Small intestine (tissue), 7 donors: ENCODE results near the gene CCDC63. TPM values are rescaled to one million over a fixed set of nuclear protein-coding genes. Genes with fewer than 3 reads are reported as not detected.

Experiments used
- DNase-seq, 2 donors: peaks; one replicate each; pipeline versions ENCODE4 v3.0.0 to v3.0.0-alpha.2; 2013
- FAIRE-seq: peaks from 2 replicates; lab custom pipeline; 2012; peaks lifted over from hg19 to GRCh38; lab: Jason Lieb, UNC
- H3K27ac ChIP-seq, 3 donors: one replicate each; pipeline ENCODE4 v1.5.1; 2013; ENCODE audit warnings: low read length in 2 of 3, mild to moderate bottlenecking in 2 of 3, control low read depth in 1 of 3, inconsistent platforms in 1 of 3, low read depth in 1 of 3, moderate library complexity in 1 of 3
- H3K27me3 ChIP-seq, 3 donors: one replicate each; pipeline ENCODE4 v1.6.1; 2013; ENCODE audit warnings: low read length in 3 of 3, inconsistent platforms in 1 of 3; ENCODE audit not compliant: control insufficient read depth in 3 of 3, insufficient read depth in 3 of 3
- H3K36me3 ChIP-seq, 3 donors: one replicate each; pipeline ENCODE4 v1.6.1; 2013; ENCODE audit warnings: low read length in 3 of 3, inconsistent platforms in 1 of 3, low read depth in 1 of 3, mild to moderate bottlenecking in 1 of 3, moderate library complexity in 1 of 3; ENCODE audit not compliant: control insufficient read depth in 3 of 3, insufficient read depth in 2 of 3
- H3K4me1 ChIP-seq, 3 donors: one replicate each; pipeline ENCODE4 v1.6.1; 2013; ENCODE audit warnings: low read length in 2 of 3, inconsistent platforms in 1 of 3, low read depth in 1 of 3, mild to moderate bottlenecking in 1 of 3, moderate library complexity in 1 of 3; ENCODE audit not compliant: control insufficient read depth in 3 of 3, insufficient read depth in 2 of 3
- H3K4me3 ChIP-seq, 3 donors: one replicate each; pipeline ENCODE4 v1.5.1; 2013; ENCODE audit warnings: low read length in 3 of 3, control low read depth in 1 of 3, inconsistent platforms in 1 of 3, low read depth in 1 of 3, mild to moderate bottlenecking in 1 of 3, moderate library complexity in 1 of 3
- H3K9me3 ChIP-seq, 2 donors: one replicate each; pipeline ENCODE4 v1.6.1; 2013; ENCODE audit warnings: low read depth in 1 of 2, low read length in 1 of 2; ENCODE audit not compliant: control insufficient read depth in 2 of 2, insufficient read depth in 1 of 2
- WGBS, 3 donors: extraction: QIAGEN DNeasy Blood & Tissue Kit; methylation state at CpG; one replicate each; pipeline ENCODE4 v1.1.7; 2013; 5-methylcytosine and 5-hydroxymethylcytosine counted together
- polyA plus RNA-seq, 4 donors: library from polyadenylated mRNA; stranded (reverse) in 3 of 4; unstranded in 1 of 4; fragments of 200-250 nt in 3 of 4; fragments of 120-200 nt in 1 of 4; gene quantifications; one replicate each; pipeline versions ENCODE4 v1.2.1 to v1.2.3, GENCODE V29; 2013
- donor health status: healthy with polysubstance abuse.
- donor health status: control.
- donor health status: control.
- donor health status: Bipolar disorder and iron deficiency.
- donor health status: healthy.

Gene CCDC63
- polyA plus RNA-seq, 4 donors, result not detected

DNA sequence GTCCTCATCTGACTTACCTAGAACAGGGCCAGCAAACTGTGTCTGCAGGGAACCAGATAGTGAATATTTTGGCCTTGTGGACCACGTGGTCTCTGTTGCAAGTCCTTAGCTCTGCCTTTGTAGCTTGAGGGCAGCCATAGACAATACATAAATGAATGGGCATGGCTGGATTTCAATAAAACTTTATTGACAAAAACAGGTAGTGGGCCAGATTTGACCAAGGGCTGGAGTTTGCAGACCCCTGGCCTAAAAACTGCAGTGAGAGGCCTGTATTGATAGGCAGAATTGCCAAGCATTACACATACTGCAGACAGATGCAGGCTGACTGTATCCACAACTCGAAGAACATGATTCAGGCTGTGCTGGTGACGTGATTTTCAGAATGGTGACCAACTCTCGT, 25.3 kb downstream of the CCDC63 start:
- DNase-seq (no peak), FAIRE-seq (no peak)
- Histone ChIP-seq H3K4me3 (no peak overlapping the region), H3K27me3 (peaks cover 0 to 4% (median 0%) of the 10 kb centered on the region in 3 donors), H3K4me1 (no peaks in the 10 kb centered on the region), H3K27ac (no peak overlapping the region), H3K36me3 (no peaks in the 10 kb centered on the region), H3K9me3 (no peaks in the 10 kb centered on the region)
- WGBS, 3 donors, result 55 to 74% (median 57%) methylated on average over 4 of the region's 4 CpGs

DNA sequence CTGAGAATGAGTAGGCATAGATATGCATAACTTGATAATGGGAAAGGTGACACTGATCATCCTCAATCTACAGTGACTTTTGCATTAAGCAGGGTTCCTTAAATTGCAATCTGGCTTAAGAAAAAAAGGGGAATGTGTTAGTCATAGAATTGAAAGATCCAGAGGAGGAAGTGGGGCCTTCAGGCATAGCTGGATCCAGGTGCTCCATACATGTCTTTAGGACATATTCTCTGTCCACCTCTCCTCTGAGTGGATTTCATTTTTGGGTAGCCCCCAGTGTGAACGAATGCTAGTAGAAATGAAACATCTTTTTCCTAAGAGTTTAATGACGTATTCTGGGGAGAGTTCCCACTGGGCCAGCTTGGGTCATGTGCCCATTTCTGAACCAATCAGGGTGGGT, 27.6 kb downstream of the CCDC63 start:
- peaks cover 0 to 4% (median 0%) of the 10 kb centered on the region in 3 donors for H3K27me3 ChIP-seq
- WGBS, 3 donors, result 80 to 84% (median 80%) methylated on average over 2 of the region's 2 CpGs
- FAIRE-seq (no peak), DNase-seq (no peak)
- no peaks in the 10 kb centered on the region for H3K4me1 ChIP-seq
- H3K27ac ChIP-seq, result no peak overlapping the region
- H3K4me3 ChIP-seq, result no peak overlapping the region
- no peaks in the 10 kb centered on the region for H3K9me3 ChIP-seq
- no peaks in the 10 kb centered on the region for H3K36me3 ChIP-seq

DNA sequence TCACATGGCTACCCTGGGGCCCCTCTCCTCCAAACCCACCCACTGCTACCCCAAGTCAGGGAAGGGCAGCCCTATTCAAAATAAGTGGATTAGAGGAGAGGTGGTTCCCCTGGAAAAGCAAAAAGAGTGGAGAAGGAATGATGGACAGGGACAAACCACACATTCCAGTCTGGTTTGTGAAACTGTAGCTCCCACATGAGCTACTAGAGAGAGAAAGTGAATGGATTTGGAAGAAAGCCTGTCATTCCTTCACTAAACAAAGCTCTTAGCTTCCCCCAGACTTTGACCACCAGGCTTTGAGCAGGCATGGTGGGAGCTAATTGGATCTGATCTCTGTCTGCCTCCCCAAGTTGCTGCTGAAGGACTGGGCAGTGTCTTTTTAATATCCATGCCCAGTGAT, 28.0 kb downstream of the CCDC63 start:
- Histone ChIP-seq H3K9me3 (no peaks in the 10 kb centered on the region), H3K4me1 (no peaks in the 10 kb centered on the region), H3K36me3 (no peaks in the 10 kb centered on the region), H3K27me3 (peaks cover 0 to 4% (median 0%) of the 10 kb centered on the region in 3 donors), H3K4me3 (no peak overlapping the region), H3K27ac (no peak overlapping the region)
- FAIRE-seq (no peak), DNase-seq (no peak)

DNA sequence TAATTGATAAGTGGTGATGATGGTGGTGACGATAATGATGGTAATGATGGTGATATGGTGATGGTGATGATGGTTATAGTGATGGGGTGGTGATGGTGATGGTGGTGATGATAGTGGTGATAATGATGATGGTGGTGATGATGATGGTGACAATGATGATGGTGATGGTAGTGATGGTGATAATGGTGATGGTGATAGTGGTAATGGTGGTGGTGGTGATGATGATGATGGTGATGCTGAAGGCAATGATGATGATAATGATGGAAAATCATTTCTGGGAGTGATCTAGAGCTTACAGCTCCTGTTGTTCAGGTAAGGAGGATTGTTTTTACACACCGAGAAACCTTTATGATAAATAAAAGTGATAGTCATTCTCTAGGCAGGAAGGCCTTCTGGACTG, 33.9 kb downstream of the CCDC63 start:
- Histone ChIP-seq H3K9me3 (no peaks in the 10 kb centered on the region), H3K4me3 (no peak overlapping the region), H3K4me1 (no peaks in the 10 kb centered on the region), H3K36me3 (no peaks in the 10 kb centered on the region), H3K27ac (no peak overlapping the region), H3K27me3 (no peaks in the 10 kb centered on the region)
- FAIRE-seq (no peak), DNase-seq (no peak)
- WGBS, 3 donors, result 87 to 92% (median 88%) methylated on average over 2 of the region's 2 CpGs

DNA sequence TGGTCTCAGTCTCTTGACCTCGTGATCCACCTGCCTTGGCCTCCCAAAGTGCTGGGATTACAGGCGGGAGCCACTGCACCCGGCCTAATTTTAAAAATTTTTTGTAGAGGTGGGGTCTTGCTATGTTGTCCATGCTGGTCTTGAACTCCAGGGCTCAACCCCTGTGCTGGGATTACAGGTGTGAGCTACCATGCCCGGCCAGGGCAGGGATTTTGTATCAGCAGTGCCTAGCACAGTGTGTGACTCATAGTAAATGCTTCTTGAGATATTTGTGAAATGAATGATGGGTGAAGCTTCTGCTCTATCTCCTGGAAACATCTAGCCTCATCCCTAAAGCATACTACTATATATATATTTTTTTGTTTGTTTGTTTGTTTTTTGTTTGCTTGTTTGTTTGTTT, 36.5 kb downstream of the CCDC63 start:
- WGBS, 3 donors, result 78 to 87% (median 79%) methylated on average over 4 of the region's 4 CpGs
- FAIRE-seq (no peak), DNase-seq (no peak)
- Histone ChIP-seq H3K27ac (no peak overlapping the region), H3K27me3 (no peaks in the 10 kb centered on the region), H3K9me3 (no peaks in the 10 kb centered on the region), H3K36me3 (no peaks in the 10 kb centered on the region), H3K4me1 (no peaks in the 10 kb centered on the region), H3K4me3 (no peak overlapping the region)

DNA sequence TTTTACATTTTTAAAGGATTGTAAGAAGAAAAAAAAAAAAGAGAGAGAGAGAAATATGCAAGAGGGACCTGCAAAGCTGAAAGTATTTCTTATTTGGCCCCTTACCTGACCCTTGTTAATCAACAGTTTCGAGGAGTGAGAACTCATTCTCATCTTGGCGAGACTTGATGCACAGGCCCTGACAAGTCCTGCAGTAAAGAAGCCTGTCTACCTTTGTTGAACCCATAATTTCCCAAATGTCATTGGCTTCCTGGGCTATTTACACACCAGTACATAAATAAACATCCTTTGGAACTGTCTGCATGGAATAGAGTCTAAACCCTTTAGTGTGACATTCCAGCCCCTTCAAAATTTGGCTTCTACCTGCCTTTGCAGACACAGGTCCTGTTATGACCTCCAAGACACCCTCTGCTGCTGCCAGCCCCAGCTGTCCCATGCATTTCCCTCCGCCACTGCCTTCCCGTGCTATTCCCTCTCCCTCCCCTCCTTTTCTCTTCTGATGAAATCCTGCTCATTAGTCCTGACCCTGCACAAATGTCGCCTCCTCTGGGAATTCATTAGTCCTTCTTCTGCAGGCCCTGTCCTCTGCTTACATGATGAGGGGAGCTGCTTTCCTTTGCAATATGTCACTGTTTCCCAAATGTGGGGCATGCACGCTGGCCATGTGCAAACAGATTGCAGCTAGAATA, 38.5 kb downstream of the CCDC63 start:
- 69 to 86% (median 75%) methylated on average over 6 of the region's 6 CpGs for WGBS, 3 donors
- no peaks in the 10 kb centered on the region for H3K27me3 ChIP-seq
- H3K4me3 ChIP-seq, result no peak overlapping the region
- H3K4me1 ChIP-seq, result no peaks in the 10 kb centered on the region
- no peak for FAIRE-seq
- H3K9me3 ChIP-seq, result no peaks in the 10 kb centered on the region
- H3K36me3 ChIP-seq, result no peaks in the 10 kb centered on the region
- no peak for DNase-seq
- H3K27ac ChIP-seq, result no peak overlapping the region

DNA sequence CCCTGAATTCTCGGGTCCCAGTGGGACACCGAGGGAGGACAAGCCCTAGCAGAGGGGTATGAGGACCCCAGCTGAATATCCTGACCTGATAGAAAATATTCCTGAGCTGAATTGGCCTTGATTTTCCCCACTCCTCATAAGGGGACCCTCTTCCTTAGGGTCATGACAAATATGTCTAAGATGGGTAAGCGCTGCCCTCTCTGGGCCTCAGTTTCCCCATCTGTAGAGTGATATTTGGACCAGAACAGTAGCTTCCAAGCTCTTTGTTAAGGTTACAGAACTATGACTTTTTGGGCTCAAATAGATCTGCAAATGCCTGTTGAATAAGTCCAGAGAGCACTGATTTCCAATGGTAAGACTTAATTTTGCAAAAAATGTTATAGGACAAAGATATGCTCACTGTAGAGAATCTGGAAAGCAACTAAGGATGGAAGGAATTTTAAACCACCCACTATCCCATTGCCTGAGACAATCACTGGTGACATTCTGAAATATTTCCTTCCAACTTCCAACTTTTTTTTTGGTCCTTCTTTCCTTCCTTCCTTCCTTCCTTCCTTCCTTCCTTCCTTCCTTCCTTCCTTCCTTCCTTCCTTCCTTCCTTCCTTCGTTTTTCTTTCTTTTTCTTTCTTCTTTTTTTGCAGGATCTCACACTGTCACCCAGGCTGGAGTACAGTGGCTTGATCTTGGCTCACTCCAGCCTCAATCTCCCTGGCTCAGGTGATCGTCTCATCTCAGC, 41.6 kb downstream of the CCDC63 start:
- Histone ChIP-seq H3K36me3 (no peaks in the 10 kb centered on the region), H3K27me3 (peaks cover 0 to 3% (median 0%) of the 10 kb centered on the region in 3 donors), H3K9me3 (no peaks in the 10 kb centered on the region), H3K27ac (no peak overlapping the region), H3K4me1 (no peaks in the 10 kb centered on the region), H3K4me3 (no peak overlapping the region)
- FAIRE-seq (no peak), DNase-seq (no peak)
- 33 to 42% (median 36%) methylated on average over 4 to 5 of the region's 5 CpGs for WGBS, 3 donors

DNA sequence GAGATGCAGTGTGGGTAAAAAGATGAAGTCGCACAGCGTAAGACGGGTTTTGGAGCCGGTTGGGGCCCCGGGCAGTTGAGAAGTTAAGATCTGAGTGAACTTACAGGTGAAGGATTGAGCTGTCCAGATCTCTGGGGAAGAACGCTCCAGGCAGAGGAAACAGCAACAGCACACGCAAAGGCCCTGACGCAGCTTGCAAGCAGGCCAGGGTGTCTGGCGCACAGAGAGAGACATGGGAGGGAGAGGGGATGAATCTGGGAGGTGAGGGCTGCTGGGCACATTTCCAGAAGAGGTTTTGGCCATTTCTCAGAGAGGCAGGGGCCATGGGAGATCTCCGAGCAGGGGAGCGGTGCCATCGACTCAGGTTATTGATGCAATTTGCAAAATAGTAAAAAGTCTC, 42.6 kb downstream of the CCDC63 start:
- H3K4me3 ChIP-seq, result no peak overlapping the region
- H3K27me3 ChIP-seq, result peaks cover 0 to 3% (median 0%) of the 10 kb centered on the region in 3 donors
- H3K27ac ChIP-seq, result no peak overlapping the region
- WGBS, 3 donors, result 86 to 89% (median 87%) methylated on average over 12 of the region's 12 CpGs
- peaks cover 0 to 4% of the 10 kb centered on the region in 2 donors for H3K9me3 ChIP-seq
- FAIRE-seq (no peak), DNase-seq (no peak)
- no peaks in the 10 kb centered on the region for H3K36me3 ChIP-seq
- H3K4me1 ChIP-seq, result no peaks in the 10 kb centered on the region
